HG02798 (cell line): Measurements from ENCODE around the gene OR5AU1.

Experiments
- ATAC-seq: cut with Tn5 transposase; IDR thresholded peaks from one replicate; pipeline ENCODE4 v1.9.1; 2021; ENCODE audit warnings: mild to moderate bottlenecking; ENCODE audit not compliant: unreplicated experiment, poor library complexity

Gene OR5AU1

DNA sequence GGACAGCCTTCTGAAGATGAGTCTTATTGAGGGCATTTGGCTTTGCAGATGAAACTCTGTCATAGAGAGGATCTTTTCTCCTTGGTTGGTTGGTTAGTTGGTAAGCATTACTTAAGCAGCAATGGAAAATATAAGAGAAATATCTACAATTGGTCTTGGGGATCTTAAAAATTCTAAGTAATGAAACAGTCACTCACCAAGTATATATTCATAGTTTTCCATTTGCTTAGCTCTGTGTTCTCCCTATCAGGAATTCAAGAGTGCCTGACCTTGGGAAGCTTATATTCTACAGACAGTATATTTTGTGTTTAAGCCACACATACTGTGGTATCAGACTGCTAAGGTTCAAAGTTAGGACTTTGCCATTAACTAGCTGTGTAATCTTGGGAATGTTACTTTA lies at the start of gene OR5AU1:
OR5AU1 (minus strand) TSS at position 101 of the 400 bp plus-strand sequence. CDS start 191 bp downstream, outside the sequence.
- no peak for ATAC-seq

DNA sequence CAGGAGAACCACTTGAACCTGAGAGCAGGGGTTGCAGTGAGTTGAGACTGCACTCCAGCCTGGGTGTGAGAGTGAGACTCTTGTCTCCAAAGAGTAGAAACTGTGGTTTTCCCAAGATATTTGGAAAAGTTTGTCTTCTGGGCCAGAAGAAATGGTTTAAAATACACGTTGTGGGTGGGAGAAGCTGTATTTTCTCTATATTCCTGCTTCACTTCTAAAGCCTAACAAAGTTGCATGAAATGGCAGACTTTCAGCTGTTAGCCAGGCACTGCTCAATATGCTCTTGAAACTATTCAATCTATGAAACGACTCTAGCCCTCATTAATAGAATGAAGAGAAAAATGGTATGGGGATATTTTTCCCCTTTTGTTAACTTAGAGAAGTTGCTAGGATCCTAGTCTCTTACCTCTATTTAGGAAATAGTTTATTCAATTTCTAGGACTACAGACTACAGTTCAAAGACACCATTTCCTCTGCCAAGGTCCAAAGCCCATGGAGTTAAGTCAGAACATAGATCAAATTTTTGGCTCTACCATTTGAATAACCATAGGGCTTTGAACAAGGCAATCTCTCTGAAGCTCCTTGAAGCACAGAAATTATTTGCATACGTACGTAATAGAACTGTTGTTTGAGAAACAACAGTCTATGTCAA lies 49.3 kb upstream of the OR5AU1 start:
- ATAC-seq: no peak

DNA sequence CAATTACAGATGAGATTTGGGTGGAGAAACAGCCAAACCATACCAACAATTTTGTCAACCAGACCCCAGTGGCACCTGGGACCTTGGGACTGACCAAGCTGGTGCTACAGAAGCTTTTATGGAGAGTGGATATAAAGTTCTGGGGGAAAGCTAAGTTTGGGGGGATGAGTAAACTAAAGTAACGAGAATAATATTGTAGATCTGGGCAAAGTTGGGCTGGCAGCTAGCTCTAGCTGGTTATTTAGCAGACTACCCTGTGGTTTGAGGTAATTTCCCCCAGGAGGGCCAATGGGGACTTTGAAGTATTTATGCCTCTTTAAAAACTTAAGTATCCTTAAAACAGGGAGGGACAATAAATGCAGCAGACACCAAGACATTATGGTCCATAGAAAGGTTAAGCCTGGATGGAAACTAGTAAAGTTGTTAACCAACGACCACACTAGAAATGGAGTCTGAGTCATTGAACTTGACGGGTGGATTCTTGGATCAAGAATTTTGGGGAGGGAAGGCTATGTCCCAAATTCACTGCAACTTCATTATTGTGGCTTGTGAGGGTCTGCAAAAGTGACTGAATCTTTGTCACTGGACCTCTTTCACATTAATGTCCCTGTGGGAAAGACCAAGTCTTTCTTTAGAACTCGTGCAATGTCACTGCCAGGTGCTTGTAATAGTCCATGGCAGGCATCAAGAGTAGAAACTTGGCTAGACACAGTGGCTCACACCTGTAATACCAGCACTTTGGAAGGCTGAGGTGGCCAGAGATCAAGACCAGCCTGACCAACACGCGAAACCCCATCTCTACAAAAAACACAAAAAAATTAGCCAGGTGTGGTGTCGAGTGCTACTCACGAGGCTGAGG lies 48.5 kb upstream of the OR5AU1 start:
- ATAC-seq: no peak

- ATAC-seq: no peak
These were observed 47.8 kb upstream of the OR5AU1 start for GRCh38 chr14:21203470-21204166.

GRCh38 chr14:21202463-21203358 lies 46.8 kb upstream of the OR5AU1 start:
- ATAC-seq: no peak

GRCh38 chr14:21201732-21202462 lies 46.0 kb upstream of the OR5AU1 start:
- no peak for ATAC-seq

GRCh38 chr14:21200752-21201461 lies 45.0 kb upstream of the OR5AU1 start:
- ATAC-seq: no peak

DNA sequence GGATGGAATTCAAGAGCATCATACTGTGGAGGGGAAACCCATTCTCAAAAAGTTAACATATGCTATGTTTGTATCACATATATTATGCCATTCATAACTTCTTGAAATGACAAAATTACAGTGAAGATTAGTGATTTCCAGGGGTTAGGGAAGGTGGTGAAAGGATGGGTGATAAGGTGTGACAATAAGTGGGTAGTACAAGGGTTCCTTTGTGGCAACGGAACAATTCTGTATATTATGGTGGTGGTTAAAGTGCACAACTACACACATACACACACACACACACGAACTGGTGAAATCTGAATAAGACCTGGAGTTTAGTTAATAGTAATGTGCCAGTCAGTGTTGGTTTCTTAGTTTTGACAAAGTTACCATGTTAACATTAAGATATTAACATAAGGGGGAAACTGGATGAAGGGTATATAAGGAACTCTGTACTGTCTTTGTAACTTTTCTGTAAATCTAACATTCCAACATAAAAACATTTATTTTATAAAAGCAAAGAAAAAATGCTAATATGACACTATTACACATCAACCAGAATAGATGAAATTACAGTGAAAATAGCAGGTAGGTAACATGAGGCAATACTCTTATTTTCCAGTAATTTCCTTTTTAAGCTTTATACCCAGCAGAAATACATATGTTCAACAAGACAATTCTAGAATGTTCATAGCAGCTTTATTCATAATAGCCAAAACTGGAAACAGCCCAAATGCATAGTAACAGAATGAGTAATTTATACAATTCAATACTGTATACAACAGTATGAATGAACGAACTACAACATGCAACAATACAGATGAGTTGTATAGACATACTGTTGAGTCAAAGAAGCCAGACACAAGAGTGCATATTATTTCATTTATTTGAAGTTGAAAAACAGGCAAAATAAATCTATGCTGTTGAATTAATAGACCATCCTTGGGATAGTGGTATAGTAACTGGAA lies 44.0 kb upstream of the OR5AU1 start:
- ATAC-seq: no peak

DNA sequence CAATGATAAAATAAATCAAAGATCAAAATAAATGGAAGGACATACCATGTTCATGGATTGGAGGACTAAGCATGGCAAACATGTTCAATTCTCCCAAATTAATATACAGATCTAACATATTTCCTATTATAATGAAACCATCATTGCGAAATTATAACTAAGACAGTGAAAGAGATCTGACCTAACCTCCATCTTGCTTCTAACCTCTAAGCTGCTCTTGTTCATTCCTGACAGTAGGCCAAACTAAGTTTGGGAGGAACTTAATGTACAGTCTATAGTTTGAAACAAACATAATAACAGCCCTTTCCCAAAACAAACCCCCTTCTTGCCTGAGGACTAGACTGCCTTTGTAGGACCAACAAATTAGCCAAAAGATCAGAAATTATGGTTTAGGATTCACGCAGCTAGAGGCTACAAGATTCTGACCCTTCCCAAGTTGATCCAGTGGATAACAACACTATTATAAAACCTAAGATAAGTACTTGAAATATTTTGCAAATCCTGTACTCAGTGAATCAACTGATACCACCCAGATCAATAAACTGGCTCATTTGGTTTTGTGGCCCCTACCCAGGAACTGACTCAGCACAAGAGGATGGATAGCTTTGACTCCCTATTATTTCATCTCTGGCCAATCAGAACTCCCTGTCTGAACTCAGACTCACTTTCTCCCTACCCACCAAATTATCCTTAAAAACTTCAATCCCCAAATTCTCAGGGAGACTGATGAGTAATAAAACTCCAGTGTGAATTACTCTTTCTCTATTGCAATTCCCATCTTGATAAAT lies 41.7 kb upstream of the OR5AU1 start:
- ATAC-seq: no peak

GRCh38 chr14:21194597-21194996 lies 38.7 kb upstream of the OR5AU1 start:
- ATAC-seq: no peak

- no peak for ATAC-seq
These were observed 37.1 kb upstream of the OR5AU1 start for GRCh38 chr14:21192875-21193535.

DNA sequence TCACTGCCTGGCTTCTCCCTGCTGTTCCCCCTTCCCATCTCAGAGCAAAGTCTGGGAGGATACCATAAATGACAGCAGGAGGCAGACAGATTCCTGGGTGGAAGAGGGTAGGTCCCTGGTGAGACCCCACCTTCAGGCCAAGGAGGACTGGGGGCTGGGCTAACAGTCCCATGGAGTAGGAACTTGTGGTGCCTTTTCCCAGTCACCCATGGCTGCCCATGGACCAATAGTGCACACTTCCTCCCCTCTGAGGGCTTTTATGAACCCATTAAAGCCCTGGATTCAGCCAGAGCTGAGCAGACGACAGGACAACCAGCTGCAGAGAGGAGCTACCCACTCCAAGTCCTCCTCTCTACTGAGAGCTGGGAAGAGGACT lies 36.6 kb upstream of the OR5AU1 start:
- ATAC-seq: no peak

- peak; percentile 96 for ATAC-seq
These were observed 36.1 kb upstream of the OR5AU1 start for GRCh38 chr14:21191809-21192446.

GRCh38 chr14:21191261-21191808 lies 35.5 kb upstream of the OR5AU1 start:
- ATAC-seq: no peak

DNA sequence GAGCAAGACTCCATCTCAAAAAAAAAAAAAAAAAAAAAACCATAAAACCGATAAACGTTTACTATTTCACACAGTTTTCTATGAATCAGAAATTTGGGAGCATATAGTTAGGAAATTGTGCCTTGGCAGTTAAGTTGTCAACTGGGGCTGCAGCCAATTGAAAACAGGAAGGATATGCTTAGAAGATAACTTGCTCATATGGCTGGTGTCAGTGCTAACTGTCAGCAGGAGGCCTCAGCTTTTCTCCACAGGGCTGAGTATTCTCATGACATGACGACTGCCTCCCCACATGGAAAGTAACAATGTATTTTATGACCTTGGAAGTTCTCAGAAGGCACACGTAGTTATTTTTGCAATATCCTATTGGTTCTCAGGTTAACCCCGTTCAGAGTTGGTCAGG lies 29.6 kb upstream of the OR5AU1 start:
- ATAC-seq: no peak

- no peak for ATAC-seq
These were observed 28.4 kb upstream of the OR5AU1 start for GRCh38 chr14:21184254-21184653.
